Prostate gland (tissue), 2 donors: Measurements from ENCODE around the gene GUSB.

Source experiments
- POLR2A ChIP-seq: fragments of 450-650 bp; IDR thresholded peaks from one replicate; pipeline ENCODE4 v1.6.1; 2016; ENCODE audit warnings: antibody characterized with exemption, mild to moderate bottlenecking
- POLR2AphosphoS5 ChIP-seq: sonication (generic); formaldehyde crosslinking; IDR thresholded peaks from one replicate; pipeline ENCODE4 v1.6.1; 2017; ENCODE audit warnings: antibody characterized with exemption
- TF ChIP-seq, protein P1 (sequence below), 4 experiments: fragments of 200-600 bp in 2 of 4; fragments of 450-650 bp in 2 of 4; sonication (generic) in 2 of 4; IDR thresholded peaks; 1 replicate in 3 of 4; 2 replicates in 1 of 4; pipeline ENCODE4 v1.5.1; 2016 to 2019; ENCODE audit warnings: antibody characterized with exemption in 4 of 4, mild to moderate bottlenecking in 2 of 4, moderate library complexity in 2 of 4

DNA sequence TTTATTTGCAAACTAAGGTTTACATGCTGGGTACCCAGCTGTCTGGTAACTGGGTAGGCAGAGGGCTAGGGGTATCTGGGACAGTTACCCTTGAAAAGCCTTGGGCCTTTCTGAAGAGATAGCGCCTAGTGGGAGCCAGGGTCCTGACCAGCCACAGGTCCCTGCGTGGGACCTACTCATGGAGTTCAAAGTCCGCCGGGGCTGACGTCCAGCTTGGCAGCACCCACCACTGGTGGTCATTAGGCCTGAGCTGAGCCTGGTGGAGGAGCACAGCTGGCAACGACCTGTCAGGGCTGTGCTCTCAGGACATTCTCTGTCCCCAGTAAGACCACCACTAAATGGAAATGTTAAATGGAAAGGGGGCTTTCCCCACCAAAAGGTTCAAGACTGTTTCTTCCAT is 20.0 kb downstream of the GUSB start:
- TF ChIP-seq POLR2AphosphoS5 (no peak), POLR2A (no peak)
- TF ChIP-seq, protein P1, sequence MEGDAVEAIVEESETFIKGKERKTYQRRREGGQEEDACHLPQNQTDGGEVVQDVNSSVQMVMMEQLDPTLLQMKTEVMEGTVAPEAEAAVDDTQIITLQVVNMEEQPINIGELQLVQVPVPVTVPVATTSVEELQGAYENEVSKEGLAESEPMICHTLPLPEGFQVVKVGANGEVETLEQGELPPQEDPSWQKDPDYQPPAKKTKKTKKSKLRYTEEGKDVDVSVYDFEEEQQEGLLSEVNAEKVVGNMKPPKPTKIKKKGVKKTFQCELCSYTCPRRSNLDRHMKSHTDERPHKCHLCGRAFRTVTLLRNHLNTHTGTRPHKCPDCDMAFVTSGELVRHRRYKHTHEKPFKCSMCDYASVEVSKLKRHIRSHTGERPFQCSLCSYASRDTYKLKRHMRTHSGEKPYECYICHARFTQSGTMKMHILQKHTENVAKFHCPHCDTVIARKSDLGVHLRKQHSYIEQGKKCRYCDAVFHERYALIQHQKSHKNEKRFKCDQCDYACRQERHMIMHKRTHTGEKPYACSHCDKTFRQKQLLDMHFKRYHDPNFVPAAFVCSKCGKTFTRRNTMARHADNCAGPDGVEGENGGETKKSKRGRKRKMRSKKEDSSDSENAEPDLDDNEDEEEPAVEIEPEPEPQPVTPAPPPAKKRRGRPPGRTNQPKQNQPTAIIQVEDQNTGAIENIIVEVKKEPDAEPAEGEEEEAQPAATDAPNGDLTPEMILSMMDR (IDR thresholded peaks at IDR 0.05), result no peak
